K562 (cell line): ENCODE results near the gene ZFPM1. TPM values are rescaled to one million over a fixed set of nuclear protein-coding genes. Genes with fewer than 3 reads are reported as not detected.

ENCODE experiments used
- BMI1 ChIP-seq: fragments of 150-350 bp; IDR thresholded peaks from 2 replicates; pipeline ENCODE4 v1.6.1; 2014; ENCODE audit warnings: low read length
- FOXJ3 ChIP-seq: sonication (generic); formaldehyde crosslinking; IDR thresholded peaks from 2 replicates; pipeline ENCODE4 v1.4.0; 2020; ENCODE audit warnings: mild to moderate bottlenecking, missing genetic modification reagents
- GTF2E2 ChIP-seq: fragments of 200-800 bp; sonication (Bioruptor generic); IDR thresholded peaks from 2 replicates; pipeline ENCODE4 v1.6.1; 2016; ENCODE audit warnings: missing genetic modification characterization, missing compliant biosample characterization
- HCFC1 ChIP-seq: IDR thresholded peaks from 2 replicates; pipeline ENCODE4 v1.6.1; 2012; ENCODE audit warnings: low read depth, low read length, improper control_type of control experiment
- HMGXB4 ChIP-seq: sonication (generic); formaldehyde crosslinking; IDR thresholded peaks from 2 replicates; pipeline ENCODE4 v1.8.1; 2023; ENCODE audit warnings: mild to moderate bottlenecking, missing genetic modification reagents
- JUND ChIP-seq, 2 experiments: IDR thresholded peaks; 2 replicates in 1 of 2; 3 replicates in 1 of 2; pipeline ENCODE4 v1.6.1; 2011; ENCODE audit warnings: borderline replicate concordance in 2 of 2, low read depth in 2 of 2, low read length in 2 of 2, improper control_type of control experiment in 1 of 2, missing biosample characterization in 1 of 2, missing genetic modification characterization in 1 of 2, missing genetic modification reagents in 1 of 2
- KDM5B ChIP-seq: fragments of 200-600 bp; sonication (generic); IDR thresholded peaks from 2 replicates; pipeline ENCODE4 v1.6.1; 2012; ENCODE audit warnings: low read depth, mild to moderate bottlenecking, moderate library complexity, low read length, control low read depth, inconsistent platforms; ENCODE audit not compliant: insufficient replicate concordance
- MAFK ChIP-seq: IDR thresholded peaks from 2 replicates; pipeline ENCODE4 v1.6.1; 2011; ENCODE audit warnings: low read length, improper control_type of control experiment
- MECOM ChIP-seq: fragments of 250-450 bp; sonication (Bioruptor Pico); IDR thresholded peaks from 2 replicates; pipeline ENCODE4 v1.8.0; 2022; ENCODE audit warnings: inconsistent platforms
- PHB ChIP-seq: fragments of 250-450 bp; sonication (Bioruptor Pico); IDR thresholded peaks from 2 replicates; pipeline ENCODE4 v1.5.0; 2021
- RNF2 ChIP-seq: sonication (generic); IDR thresholded peaks from 2 replicates; pipeline ENCODE4 v1.6.1; 2016
- SFPQ ChIP-seq: fragments of 200-400 bp; formaldehyde crosslinking; IDR thresholded peaks from 2 replicates; pipeline ENCODE4 v1.6.1; 2017; ENCODE audit warnings: mild to moderate bottlenecking, low read depth, low read length, moderate library complexity
- THRB ChIP-seq: fragments of 450-650 bp; formaldehyde crosslinking; conservative IDR thresholded peaks from 2 replicates; pipeline ENCODE4 v1.4.0; 2022; ENCODE audit warnings: mild to moderate bottlenecking, missing genetic modification characterization
- TSHZ1 ChIP-seq: fragments of 250-450 bp; sonication (Bioruptor Pico); IDR thresholded peaks from 2 replicates; pipeline ENCODE4 v1.4.0; 2020; ENCODE audit warnings: mild to moderate bottlenecking, moderate library complexity
- ZBTB43 ChIP-seq: sonication (generic); formaldehyde crosslinking; IDR thresholded peaks from 2 replicates; pipeline ENCODE4 v1.8.0; 2023; ENCODE audit warnings: mild to moderate bottlenecking, missing genetic modification reagents
- ZBTB8A ChIP-seq: fragments of 450-650 bp; IDR thresholded peaks from 2 replicates; pipeline ENCODE4 v1.6.1; 2018; ENCODE audit warnings: mild to moderate bottlenecking, moderate library complexity; ENCODE audit not compliant: partially characterized antibody
- polyA plus RNA-seq, 8 experiments: library from polyadenylated mRNA; depleted of rRNA in 4 of 8; stranded (reverse) in 5 of 8; unstranded in 3 of 8; fragments of >200 nt; fragmentation: Nextera tagmentation in 2 of 8; fragmentation: Illumina TruSeq in 1 of 8; extraction: Ambion mirVana in 2 of 8; extraction: Trizol in 1 of 8; gene quantifications; 2 replicates each; pipeline versions ENCODE4 v1.2.1 to v1.2.3, GENCODE V29; 2011 to 2014; ENCODE audit warnings: inconsistent platforms in 1 of 8, missing spikeins in 1 of 8
- total RNA-seq, 7 experiments: library from RNA; depleted of rRNA in 6 of 7; stranded (reverse); fragments of >200 nt in 6 of 7; fragmentation: Illumina TruSeq in 2 of 7; extraction: Trizol in 2 of 7; gene quantifications; 2 replicates each; pipeline versions ENCODE4 v1.2.1 to v1.2.3, GENCODE V29; 2011 to 2021; ENCODE audit warnings: low replicate concordance in 1 of 7

The ZFPM1 gene
- total and polyA plus RNA-seq, 9 of the 15 experiments (the other 6 are each of a cell fraction or from before 2014, with no cell fraction given) = 0.03 to 35.9 (median 1.4) TPM

- no peak for TF ChIP-seq TSHZ1 (CRISPR knock-in tag)
- 0 out of 2 replicates have a peak, but pooled peaks have one; percentile 84 for TF ChIP-seq MECOM (CRISPR knock-in tag)
- no peak for TF ChIP-seq PHB (CRISPR knock-in tag)
- TF ChIP-seq GTF2E2 (tag) = no peak
- TF ChIP-seq SFPQ = no peak
- no peak for TF ChIP-seq HCFC1
- TF ChIP-seq HMGXB4 (CRISPR knock-in tag) = no peak
- peak; percentile 52; the same call in 1 of the 2 replicates for TF ChIP-seq JUND (IDR thresholded peaks at IDR 0.05; ENCODE audit: borderline replicate concordance, low read depth, low read length)
- TF ChIP-seq JUND (tag; IDR thresholded peaks at IDR 0.05; ENCODE audit: borderline replicate concordance, low read depth, low read length) = peak; percentile 62; the same call in 1 of the 3 replicates
- TF ChIP-seq MAFK = no peak
- TF ChIP-seq ZBTB43 (CRISPR knock-in tag) = no peak
- no peak for TF ChIP-seq FOXJ3 (CRISPR knock-in tag)
- peak; percentile 64; the same call in 1 of the 2 replicates for TF ChIP-seq THRB
- no peak for TF ChIP-seq ZBTB8A
- TF ChIP-seq BMI1 = no peak
- peak; percentile 99 for TF ChIP-seq RNF2
- peak; percentile 58 for TF ChIP-seq KDM5B
Measured at GRCh38 chr16:88491560-88492310, 38.7 kb downstream of the ZFPM1 start (continued).
